HG03103 (cell line): ENCODE measurements around the gene TTYH2.
"Not testable (repeated sequence)": the region's sequence is repeated elsewhere in the genome, so short reads cannot be mapped to it uniquely, and the experiment has no call there.

Experiments
- ATAC-seq: cut with Tn5 transposase; IDR thresholded peaks from one replicate; pipeline ENCODE4 v1.9.1; 2021; ENCODE audit warnings: low read depth; ENCODE audit not compliant: unreplicated experiment

TTYH2 gene, protein sequence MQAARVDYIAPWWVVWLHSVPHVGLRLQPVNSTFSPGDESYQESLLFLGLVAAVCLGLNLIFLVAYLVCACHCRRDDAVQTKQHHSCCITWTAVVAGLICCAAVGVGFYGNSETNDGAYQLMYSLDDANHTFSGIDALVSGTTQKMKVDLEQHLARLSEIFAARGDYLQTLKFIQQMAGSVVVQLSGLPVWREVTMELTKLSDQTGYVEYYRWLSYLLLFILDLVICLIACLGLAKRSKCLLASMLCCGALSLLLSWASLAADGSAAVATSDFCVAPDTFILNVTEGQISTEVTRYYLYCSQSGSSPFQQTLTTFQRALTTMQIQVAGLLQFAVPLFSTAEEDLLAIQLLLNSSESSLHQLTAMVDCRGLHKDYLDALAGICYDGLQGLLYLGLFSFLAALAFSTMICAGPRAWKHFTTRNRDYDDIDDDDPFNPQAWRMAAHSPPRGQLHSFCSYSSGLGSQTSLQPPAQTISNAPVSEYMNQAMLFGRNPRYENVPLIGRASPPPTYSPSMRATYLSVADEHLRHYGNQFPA

DNA sequence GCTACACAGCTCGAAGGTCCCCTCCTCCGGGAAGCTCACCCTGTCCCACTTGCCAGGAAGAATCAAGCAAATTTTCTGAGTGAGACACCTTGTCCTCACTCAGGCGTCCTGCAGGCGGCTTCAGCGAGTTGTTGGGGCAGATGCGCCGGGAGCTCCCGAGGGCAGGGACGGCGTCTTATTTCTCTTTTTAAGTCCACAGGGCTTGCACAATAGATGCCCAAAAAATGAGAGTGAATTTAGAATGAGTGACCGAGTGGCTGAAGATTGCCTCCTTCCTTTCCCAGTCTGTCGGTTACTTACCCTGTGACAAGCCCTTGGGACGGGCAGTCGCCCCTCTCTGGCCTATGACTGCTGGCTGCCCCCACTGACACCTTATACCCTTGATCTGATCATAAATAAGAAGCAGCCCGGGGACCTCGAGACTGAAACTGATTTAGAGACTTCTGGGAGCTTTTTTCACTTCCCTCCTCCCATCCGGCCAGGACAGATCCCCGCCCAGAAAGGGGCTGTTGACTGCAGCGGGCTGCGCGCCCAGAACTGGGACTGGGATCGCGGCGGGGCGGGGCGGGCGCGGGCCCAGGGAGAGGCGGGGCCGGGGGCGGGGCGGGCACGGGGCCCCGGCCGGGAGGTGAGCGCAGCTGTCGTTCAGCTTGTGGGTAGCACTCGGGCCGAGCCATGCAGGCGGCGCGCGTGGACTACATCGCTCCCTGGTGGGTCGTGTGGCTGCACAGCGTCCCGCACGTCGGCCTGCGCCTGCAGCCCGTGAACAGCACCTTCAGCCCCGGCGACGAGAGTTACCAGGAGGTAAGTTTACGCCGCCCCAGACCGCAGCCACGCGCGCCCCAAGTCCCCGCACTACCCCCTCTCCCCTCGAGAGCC is at the start of gene TTYH2:
Gene TTYH2 (plus strand): TSS at position 659 of the 879 bp plus-strand sequence. CDS start 17 bp downstream, at position 676.
- ATAC-seq: peak; percentile 49

DNA sequence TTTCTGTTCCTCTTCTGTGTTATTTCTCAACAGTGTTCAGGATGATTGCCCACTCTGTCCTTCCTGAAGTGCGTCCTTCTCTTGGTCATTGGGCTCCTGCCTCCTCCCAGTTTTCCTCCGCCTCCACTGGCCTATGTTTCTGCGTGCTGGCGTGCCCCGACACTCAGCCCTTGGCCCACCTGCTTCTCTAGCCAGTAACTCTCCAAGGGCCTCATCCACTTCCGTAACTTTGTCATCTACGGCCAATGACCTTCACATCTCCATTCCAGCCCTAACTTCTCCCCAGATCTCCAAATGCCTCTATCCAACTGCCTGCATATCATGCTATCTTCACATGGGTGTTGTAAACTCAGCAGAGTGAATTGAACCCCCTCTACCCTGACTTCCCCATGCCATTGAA is 49.5 kb upstream of the TTYH2 start:
- no peak for ATAC-seq

DNA sequence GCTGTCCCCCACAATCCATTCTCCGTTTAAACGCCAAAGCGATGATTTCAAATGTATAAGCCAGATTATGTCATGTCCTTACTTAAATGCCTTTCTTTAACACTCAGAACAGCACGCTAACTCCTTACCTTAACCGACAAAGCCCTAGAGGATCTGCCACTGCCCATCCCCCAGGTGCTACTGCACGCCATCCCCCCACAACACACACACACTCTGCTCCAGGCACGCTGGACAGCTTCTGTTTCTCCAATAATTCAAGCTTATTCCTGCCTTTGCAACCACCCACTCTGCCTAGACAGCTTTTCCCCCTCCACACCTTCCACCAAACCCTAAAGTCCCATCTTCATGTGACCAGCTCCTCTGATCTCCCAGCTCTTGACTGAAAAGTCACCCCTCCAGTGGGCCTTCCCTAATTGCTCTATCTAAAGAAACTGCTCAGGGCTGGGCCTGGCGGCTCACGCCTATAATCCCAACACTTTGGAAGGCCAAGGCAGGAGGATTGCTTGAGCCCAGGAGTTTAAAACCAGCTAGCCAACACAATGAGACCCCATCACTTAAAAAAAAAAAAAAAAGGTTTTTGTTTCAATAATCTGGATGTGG is 48.8 kb upstream of the TTYH2 start:
- no peak for ATAC-seq

DNA sequence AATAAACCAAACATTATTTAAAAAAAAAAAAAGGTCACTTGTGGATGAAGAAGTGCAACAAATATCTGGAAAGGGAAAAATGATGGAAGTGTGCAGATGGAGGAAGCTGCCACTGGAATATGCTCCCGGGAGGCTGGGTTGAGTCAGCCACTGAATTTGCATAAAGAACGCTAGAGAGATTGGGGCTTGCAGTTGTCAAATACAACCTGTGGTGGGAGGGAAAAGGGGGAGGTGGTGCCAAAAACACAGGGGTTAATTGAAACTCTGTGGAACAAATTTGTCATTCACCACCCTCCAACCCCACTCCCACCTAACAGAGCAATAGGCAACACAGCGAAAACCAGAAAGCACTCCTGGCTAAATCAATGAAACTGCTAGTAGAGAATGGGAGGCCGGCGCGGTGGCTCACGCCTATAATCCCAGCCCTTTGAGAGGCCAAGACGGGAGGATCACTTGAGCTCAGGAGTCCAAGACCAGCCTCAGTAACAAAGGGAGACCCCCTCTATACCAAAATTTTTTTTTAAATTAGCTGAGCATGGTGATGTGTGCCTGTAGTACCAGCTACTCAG is 47.5 kb upstream of the TTYH2 start:
- ATAC-seq: no peak

DNA sequence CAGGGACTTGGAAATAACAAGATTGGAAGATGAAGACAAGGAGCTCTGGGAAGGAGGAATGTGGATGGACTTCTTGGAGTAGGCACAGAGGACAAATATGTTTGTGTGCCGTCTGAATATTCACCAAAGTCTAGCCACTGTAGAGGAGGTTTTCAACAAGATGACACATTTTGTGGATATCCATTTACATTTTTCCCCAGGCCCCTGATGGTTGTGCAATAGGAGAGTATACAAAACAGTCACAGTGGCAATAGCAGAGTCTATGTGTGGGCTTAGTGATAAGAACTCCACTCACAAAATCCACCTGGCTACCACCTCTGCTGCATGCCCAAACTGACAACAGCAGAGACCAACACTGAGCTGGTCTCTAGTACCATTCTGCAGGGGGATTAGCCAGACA is 42.4 kb upstream of the TTYH2 start:
- no peak for ATAC-seq

DNA sequence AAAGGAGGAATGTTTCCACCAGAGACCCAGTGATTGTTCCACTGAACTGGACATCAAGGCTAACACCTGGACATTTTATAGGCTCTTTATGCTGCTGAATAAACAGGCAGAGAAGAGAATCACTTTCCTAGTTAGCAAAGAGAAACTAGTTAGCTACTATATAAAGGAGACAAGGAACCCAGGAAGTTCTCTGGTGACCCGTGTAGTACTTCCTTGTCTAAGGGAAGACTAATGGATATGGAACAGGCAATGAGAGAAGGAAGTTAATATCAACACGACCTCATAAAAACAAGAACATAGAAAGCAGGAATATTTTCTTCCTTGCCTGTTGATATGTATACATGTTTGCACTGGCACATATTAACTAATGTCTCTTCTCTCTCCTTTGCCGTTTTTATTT is 40.7 kb upstream of the TTYH2 start:
- ATAC-seq: no peak

DNA sequence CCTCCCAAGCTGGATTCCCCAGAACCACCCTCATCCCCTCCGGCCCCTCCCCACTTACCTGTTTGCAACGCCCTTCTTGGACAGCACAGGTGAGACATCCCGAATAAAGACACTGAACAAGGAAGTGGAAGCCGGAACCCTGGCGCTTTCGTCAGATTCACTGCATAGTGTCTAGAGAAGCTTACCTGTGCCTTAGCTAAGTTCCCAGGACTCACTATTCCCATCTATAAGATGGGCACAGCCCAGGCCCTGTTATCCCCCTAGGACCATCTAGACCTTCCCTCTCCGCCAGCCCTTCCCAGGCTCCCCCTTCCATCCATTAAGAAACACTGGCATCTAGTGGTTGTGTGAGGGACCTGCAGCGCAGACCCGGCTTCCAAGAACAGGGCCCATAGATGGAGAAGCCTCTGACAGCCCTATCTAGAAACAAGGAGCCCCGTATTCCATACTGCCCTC is 36.8 kb upstream of the TTYH2 start:
- no peak for ATAC-seq

DNA sequence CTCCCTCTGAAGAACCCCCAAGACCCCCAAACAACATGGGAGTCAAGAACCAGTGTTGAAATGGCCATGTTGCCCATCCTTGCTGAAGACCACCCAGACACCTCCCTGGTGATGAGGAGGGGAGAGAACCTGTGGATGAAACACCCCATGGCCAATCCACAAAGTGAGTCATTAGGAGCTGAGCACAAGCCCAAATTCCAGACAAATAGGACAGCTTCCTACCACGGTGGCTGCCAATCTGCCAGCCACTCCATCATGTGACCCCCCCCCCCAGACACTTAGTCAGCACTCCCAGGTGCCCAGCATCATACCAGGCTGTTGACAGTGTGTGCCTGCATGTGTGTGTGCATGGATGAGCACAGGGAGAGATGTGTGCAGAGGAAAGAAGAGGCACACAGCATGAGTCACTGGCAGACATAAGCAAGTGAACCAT is 36.3 kb upstream of the TTYH2 start:
- no peak for ATAC-seq

DNA sequence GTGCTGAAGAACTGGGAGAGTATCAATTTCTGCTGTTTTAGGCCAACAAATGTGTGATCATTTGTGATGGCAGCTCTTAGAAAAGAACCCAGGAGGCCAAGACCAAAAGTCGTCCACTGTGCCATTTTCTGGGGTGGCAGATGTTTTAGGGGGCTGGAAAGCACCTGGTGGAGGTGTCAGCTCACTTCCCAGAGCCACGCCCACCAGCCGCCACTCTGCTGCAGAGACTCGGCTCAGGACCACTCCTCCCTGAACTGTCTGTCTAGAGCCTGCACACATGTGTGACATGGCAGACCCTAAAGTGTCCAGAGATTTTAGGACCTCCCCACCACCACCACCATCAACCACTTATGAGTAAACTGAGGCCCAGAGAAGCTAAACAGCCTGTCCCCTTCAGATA is 33.8 kb upstream of the TTYH2 start:
- ATAC-seq: no peak

DNA sequence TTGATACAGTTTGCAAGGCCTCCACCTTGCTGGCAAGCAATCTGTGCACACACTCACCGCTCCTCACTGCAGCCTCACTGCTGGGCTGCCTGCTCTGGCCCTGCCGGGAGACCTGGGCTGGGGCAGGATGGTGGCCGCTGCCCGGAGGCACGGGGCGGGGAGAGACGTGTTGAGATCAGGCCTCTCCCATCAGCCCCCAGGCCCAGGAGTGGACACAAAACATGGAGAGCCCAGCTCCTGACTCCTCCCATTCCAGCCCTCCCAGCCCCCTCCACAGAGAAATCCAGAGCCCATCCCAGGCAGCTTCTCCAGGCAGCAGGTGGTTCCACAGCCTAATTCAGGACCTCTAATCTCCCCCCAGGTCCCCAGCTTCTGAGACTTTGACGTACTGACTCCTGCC is 33.0 kb upstream of the TTYH2 start:
- no peak for ATAC-seq

DNA sequence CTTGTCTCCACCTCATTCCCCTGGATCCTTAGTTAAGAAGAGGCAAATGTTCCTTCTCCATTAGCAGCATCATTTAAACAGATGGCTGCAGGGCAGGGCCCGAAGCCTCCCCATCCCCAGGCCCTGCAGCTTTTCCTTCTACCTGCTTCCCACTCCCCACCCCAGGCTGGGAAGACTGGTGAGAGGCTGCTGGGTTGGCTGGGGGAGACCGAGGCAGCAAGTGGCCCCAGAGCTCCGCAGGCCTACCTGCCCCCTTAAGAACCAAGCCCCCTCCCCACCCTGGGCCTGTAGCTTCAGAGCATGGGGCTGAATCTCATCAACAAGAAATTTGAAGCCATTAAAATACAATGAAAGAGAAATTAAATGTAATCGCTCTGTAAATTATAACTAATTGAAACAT is 32.0 kb upstream of the TTYH2 start:
- ATAC-seq: no peak

DNA sequence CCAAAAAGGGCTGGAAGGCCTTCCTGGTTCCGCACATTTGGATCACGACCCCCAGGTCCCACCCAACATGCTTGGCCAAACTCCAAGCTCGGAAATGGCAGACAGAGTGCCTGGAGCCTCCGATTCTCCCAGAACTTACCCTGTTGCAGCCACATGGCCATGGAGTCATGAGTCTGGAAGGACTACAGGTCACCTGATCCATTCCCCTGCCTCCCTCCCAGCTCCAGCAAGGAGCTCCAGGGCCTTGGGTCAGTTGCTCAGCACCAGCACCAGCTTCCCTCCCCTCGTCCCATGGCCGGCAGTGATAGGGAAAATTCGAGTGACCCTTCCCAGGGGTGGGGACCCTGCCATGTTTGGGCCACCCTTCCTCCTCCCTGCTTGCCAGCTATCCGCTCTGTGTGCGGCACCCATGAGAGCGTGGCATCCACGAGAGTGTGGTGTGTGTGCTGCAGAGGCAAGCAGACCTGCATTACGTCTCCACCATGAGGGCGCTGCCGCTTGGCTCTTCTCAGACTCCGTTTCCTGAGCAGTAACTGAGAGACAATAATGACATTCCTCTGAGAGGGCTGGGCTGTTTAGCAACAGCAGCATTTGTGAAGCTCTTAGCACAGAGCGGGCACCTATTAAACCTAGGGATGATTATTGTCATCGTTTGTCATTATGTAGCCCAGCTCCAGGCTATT is 31.2 kb upstream of the TTYH2 start:
- ATAC-seq: no peak

DNA sequence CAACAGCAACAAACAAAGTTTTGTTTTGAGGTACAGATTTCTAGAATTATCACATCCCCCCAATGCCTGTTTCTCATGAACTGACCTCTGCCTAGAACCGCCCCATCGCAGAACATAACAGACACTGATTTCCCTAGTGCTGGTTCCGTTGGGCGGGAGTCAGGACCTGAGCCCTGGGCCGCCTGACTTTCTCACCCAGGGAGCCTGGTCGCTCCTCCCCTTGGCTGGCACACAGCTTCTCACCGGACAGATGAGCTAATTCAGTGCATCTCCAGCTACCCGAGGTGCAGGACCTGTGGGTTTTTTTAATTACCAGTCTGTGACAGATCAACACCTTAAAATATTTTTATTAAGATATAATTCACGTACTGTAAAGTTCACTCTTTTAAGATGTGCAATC is 30.0 kb upstream of the TTYH2 start:
- ATAC-seq: no peak

DNA sequence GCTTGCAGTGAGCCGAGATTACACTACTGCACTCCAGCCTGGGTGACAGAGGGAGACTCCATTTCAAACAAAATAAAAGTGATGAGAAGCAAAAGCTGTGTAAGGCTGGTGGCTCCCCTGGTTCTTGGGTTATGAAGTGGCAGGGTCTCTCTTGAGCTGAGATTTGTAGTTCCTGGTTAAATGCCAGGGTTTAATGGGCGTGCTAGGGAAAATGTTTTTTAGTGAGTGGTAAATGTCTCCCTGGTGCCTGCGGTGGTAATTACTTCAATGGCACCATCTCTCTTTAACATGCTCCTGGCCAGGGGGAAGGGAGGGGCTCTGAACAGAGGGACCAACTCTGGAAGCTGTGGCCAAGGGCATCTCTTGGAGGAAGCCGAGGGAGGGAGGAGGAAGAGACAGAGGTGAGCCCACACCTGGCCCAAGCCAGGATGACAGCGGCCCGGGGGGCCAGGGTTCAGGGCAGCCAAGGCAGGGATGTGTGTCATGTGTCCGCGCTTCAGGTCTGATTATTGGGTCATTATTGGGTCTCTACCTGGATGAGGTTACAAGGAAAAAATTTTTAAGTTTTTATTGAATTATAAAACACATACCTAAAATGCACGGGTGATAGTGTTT is 27.7 kb upstream of the TTYH2 start:
- no peak for ATAC-seq

DNA sequence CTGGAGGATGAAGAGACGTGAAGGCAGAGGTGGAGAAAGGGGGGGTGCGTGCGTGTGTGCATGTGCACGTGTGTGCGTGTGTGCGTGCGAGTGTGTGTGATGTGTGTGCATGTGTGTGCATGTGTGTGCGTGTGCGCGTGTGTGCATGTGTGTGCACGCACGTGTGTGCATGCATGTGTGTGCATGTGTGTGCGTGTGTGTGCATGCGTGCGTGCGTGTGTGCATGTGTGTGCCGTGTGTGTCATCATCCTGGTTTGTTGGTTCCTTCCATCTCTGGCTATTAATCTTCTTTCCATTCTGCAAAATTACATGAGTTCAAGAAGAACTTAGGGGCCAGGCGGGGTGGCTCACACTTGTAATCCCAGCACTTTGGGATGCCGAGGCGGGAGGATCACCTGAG is 26.9 kb upstream of the TTYH2 start:
- no peak for ATAC-seq

DNA sequence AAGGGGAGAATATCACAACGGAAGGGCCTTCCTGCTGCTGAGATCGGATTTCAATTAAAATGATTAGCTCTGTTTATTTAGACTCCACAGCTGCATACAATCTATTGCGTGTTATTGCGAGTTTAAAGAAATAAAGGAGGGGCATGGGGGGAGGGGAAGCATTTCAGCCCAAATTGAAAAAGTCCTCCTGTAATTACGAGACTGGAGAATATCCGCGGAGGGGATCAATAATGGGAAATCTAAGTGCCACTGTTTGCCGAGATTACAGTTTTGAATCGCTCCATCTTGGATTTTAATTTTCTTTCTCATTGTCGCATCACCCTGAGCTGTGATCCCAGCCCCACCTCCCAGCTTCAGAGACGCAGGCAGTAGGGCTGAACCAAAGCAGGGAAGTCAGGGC is 25.6 kb upstream of the TTYH2 start:
- no peak for ATAC-seq

DNA sequence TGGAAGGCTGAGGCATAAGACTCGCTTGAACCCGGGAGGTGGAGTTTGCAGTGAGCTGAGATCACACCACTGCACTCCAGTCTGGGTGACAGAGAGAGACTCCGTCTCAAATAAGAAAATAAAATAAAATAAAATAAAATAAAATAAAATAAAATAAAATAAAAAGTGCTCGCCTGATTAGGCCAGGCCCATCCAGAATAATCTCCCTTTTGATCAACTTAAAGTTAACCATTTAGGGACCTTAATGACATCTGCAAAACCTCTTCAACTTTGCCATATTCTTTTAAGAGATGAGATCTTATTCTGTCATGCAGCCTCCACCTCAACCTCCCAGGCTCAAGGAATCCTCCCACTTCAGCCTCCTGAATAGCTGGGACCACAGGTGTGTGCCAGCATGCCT is 24.7 kb upstream of the TTYH2 start:
- not testable (repeated sequence) for ATAC-seq

DNA sequence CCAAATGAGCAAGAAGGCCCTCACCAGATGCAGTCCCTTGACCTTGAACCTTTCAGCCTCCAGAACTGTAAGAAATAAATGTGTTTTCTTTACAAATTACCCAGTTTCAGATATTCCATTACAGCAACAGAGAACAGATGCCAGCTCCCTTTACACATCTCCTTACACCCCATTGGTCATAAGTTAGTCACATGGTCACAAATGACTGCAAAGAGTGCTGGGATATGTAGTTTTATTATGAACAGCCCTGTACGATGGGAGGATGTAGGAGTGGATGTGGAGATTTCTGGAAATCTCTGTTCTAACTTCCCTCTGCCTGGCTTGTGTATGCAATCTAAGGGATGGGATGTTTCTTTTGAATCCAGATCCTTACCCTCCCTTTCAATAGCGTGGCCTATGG is 23.2 kb upstream of the TTYH2 start:
- ATAC-seq: no peak

DNA sequence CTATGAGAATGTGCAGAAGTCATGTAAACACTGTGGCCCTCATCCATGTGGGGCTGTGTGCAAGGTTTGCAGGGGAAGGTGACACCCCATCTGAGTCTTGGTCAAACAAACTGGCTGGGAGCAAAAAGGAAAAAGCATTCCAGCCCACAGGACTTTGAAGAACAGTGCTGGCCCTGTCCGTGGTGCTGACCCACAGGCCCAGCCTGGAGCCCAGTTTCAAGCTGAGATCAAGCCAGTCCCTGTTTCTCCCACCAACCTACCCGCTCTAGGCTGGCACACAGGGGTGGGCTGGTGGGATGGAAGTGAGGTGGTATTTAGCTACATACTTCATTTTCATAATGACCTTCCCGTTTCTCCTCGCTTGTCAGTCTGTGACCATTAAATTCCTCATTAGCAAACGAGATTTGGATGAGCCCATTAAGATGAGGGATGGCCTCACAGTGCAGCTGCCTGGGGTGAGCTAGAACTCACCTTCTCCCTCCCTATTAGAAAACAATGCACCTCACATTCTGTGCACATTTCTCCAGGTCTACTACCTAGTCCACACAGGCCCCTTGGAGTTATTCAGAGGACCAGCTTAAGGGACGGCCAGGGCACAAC is 22.5 kb upstream of the TTYH2 start:
- ATAC-seq: no peak
